GM18520 (cell line): ENCODE results near the gene ZBTB9.

ENCODE experiments used
- ATAC-seq: cut with Tn5 transposase; IDR thresholded peaks from one replicate; pipeline ENCODE4 v1.9.1; 2021; ENCODE audit not compliant: unreplicated experiment

ZBTB9 gene

DNA sequence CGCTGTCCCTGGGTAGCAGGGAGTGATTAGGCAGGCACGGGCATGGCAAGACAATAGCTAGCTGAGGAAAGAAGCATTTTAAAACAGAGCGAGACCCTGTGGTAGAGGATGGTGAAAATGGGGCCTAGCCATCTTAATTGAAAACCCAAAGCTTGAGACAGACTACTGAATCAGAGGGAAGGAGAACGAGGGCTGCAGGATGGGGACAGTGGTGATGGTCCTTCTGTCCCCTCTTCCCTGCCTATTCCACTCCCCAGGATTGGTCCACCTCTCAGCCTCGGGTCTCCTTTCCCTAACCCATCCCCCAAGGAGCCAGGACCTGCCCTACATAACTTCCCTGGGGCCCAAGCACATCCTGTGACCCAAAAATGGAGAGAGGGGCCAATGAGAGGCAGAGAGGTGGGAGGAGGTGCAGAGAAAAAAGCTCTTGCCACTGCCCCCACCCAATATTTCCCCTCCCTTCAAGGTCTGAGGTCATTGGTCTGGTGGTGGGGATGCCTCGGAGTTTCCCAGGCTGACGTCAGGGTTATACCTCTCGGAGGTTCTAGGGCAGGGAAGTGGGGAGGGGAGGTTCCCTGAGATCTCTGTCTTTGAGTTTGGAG, 35.6 kb upstream of the ZBTB9 start:
- ATAC-seq: no peak

DNA sequence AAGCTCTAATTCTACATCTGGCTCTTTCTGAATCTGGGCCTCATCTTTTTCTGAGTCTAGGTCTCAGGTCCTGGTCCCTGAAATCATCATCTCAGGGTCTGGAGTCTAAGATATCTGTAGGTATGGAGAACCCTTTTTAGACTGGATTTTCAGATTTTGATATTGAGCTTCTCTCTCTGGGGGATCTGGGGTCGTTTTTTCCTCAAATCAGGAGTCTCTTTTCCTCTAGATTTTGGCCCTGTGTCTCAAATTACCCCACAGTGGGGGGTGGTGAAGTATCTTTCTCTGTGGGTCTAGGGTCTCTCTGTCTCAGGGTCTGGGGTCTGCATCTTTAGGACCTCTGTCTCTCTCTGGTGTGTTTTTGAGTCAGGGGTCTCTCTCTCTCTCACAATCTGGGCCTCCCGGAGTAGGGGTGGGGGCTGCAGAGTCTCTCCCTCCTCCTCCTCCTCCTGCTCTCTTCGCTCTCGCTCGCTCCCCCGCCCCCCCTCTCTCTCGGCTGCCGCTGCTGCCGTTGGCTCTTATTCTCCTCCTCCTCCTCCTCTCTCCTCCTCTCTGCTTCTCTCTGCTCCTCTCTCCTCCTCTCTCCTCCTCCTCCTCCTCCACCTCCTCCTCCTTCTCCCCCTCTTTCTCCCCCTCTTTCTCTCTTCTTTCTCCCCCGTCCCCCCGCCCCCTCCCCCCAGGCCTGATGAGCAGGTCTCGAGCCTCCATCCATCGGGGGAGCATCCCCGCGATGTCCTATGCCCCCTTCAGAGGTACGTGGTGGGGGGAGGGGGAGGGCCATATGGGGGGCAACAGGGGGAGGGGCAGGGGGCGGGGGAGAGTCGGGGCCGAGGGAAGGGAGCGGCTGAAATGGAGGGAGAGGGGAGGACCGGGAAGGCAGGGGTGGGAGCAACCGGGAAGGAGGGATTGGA, 34.5 kb upstream of the ZBTB9 start, which contains the start of gene SYNGAP1:
Gene SYNGAP1, plus strand, starts transcription at position 486 of the 911 bp plus-strand sequence. Its CDS starts 200 bp downstream, at position 686.
- ATAC-seq: no peak

DNA sequence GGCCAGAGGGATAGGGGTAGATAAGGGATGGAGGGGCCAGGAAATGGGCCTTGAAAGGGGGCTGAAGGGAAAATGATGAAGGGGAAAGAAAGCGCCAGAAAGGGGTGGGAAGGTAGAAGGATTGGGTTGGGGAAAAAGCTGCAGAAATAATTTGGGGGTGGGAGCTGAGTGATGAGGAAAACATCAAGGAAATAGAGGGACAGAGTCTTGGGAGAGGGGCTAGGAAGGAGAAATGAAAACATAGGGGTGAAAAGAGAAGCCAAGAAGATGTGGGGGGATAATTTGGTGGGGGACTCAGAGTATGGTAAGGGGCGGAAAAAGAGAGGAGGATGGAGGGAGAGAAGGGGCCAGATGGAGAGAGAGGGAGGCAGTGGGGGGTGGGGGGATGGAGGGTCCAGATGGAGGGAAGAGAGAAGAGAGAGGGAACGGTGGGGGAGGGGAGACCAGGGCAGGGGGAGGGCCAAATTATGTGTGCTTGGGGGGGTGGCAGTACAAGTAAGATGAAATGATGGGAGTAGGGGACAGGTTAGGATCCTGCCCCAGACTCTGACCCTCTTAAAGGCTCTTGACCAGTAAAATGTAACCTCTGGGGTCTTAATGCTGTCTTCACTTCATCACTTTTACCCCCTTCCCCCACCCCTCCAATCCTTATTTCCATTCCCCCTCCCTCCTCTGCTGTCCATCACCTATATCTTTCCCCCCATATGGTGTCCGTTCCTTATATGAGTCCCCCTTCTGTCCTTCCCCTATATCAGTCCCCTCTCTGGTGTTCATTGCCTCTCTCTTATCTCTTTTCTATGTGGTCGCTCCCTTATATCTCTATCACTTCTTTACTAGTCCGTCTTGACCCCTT, 33.7 kb upstream of the ZBTB9 start:
- ATAC-seq: no peak

DNA sequence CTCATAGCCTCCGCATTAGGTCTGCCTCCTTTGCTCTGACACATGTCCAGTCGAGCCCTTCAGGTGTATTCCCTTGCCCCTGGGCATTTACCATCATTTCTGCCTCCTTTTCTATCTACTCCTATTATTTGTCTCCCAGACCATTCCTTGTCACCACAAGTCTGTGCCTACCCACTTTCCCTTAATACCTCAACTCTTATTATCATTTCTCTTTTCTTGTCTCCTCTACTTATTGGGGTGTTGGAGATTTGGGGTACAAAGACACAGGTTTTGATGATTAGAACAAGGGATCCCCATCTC, 33.1 kb upstream of the ZBTB9 start:
- ATAC-seq: no peak

DNA sequence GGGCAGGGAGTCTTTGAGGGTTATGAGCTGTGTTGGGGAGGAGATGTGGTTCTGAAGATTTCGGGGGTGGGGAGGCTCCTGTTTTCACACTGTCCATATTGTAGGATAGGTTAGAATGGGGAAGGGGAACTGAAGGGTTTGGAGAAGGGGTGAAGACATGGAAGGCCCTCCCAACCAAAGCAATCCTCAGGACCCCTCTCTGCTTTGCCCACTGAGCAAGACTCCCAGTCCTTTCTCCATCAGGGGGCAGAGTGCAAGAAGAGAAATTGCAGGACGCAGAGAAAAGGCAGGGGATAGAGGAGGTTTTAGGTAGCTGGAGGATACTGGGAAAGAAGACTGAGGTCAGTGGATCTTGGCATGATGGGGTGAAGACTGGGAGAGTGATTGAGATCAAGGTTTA, 30.6 kb upstream of the ZBTB9 start:
- no peak for ATAC-seq

DNA sequence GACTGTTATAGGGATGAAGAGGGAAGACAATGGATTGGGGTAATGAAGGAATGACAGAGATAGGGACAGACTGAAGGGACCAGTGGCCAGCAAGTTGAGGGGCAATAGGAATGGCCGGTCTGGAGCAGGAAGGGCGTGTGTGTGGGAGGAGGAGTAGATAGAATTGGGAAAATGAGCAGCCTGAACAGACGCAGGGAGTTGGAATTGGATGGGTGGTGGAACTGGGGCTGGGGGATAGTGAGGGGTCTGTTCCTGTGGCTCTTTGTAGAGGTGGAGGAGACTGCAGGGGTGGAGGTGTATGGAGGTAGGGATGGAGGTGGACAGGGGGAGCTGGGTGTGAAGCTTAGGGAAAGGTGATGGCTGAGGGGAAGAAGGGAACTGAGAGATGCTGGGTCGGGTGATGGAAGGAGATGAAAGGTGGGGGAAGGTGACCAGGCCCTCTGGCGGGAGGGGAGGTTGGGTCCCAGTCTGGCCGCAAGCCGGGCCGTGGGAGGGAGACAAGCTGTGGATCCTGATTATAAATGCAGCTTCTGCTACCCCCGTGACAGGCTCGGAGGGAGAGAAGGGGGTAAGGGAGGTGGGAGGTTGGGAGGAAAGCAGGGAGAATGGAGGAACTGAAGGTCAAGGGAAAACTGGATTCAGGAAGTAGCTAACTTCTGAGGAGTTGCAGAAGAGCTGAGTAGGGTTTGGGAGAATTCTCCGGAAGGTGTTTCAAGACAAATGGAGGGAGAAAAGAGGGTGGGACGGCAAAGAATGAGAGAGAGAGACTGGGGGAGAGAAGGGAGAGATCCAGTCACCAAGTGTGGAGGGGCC, 29.3 kb upstream of the ZBTB9 start:
- no peak for ATAC-seq

DNA sequence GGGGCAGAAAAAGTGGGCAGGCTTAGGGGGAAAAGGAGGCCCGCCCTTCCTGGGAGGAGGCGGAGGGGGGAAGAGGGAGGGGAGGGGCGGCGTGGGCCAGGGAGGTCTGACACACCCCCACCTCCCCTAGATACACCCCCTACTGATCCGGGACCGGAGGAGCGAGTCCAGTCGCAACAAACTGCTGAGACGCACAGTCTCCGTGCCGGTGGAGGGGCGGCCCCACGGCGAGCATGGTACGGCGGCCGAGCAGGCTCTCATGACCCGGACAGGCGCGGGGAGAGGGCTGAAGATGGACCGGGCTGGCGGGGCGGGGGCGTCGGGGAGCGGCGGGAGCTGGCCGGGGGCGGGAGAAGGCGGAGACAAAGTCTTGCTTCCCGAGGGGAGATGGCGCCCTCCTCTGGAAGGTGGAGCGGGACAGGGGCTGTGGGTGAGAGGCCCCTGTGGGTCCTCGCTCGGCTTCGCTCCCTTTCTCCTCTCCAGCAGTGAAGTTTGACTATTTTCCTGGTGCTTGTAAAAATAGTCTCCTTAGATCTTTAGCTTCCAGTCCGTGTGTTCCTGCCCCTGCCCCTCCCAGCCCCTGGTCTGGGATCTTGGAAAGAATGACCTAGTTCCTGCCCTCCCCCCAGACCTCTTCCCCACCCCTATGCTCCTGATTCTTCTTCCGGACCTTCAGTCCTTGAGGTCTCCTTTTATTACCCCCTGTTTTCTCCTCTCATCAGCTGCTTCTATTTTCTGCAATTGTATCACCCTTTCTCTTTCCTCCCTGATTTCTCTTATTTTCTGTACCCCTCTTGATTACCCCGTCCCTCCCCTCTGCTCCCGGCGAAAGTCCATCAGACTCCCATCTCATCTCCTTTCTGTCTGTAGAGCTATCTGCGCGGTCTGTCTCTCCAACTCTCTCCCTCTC, 28.5 kb upstream of the ZBTB9 start:
- no peak for ATAC-seq

DNA sequence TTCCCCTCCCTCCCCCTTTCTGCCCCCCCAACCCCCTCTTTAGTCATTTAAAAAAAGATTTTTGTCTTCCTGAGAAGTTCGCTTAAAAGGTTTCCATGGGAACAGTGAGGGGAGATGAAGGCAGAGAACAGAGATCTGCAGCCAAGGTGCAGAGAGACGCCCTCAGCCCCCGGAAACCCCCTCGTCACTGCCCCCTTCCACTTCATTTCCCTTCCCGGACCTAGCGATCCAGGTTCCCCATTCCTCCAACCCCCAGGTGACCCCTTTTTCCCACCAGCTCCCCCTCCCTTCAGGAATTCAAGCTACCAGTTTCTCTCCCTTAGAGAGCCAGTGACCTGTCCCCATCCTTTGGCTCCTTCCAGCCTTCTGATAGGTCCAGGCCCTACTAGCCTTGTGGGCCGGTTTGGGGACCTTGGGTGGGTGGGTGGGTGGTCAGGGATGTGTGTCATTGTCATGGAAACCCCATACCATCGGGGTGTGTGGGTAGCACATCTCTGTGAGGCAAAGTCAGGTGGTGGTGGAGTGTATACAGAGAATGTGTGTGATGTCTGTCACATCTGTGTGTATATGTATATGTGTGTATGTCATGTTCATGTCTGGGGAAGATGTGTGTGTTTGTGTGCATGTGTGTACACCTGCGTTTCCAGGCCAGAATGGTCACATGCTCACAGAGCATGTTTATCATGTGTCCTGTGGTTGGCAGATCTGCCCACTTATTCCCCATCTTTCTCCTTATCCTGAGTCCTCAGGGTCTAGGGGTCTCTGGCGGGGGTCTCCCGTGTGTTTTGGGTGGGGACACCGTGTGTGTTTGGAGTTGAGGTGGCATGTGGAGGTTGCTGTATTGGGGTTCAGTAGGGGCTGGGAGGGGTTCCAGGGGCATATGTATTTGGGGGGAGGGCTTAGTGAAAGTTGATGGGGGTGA, 27.5 kb upstream of the ZBTB9 start:
- ATAC-seq: no peak

DNA sequence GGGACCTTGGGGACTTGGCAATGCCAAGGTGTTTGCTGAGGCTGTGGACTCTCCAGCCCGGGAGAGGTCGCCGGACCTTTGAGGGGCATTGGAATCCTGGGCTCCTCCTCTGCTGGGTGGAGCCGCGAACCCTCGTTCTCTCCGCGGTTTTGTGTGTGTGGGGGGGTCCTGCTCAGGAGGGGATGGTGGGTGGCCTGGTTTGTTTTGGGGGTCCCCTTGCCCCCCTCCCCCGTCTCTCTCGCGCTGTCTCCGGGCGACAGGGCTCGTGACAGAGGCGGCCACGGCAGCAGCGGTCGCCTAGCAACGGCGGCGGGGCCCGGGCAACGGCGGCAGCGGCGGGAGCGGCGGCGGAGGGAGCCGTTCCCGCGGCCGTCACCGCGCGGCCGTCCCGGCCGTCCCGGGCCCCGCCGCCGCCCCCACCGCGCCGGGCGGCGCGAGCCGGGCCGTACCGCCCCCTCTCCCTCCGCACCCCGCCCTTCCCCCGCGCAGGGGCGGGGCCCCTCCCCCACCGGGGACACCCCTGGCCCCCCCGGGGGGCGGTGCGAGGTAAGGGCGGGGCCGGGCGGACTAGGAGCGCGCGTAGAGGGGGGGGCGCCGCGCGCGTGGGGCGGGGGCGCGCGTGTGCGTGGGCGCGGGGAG, 26.7 kb upstream of the ZBTB9 start:
- ATAC-seq: no peak

DNA sequence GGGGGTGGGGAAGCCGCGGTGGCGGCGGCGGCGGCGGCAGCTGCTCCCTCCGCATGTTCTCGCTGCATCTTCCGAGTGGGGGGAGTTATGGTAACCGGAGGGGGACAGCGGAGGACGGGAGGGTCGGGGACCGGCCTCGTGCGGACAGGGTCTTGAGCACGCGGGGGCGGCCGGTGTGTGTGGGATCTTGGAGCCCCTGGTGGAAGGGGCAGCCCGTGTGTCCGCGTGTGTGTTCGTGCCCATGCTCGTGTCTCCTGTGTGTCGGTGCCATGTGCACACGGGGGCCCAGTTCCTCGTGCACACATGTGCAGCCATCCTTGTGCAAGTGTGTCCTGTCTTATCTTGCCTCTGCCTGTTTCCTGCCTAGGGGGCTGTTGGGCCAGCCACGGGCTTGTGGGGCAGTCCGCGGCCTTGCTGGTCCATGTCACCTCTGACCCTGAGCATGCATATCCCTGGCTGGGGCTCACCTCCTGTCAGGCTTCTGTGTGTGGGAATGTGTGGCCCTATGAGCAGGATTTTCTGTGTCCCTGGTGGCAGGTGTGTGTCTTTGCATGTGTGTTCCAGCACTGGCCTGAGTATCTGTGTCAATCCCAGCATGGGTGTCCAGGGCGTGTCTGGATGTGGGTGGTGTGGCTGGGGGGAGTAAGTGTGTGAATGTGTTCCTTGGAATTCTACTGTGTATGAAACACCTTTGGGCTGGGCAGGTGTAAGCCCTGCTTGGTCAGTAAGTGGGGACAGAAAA, 26.0 kb upstream of the ZBTB9 start:
- ATAC-seq: no peak

DNA sequence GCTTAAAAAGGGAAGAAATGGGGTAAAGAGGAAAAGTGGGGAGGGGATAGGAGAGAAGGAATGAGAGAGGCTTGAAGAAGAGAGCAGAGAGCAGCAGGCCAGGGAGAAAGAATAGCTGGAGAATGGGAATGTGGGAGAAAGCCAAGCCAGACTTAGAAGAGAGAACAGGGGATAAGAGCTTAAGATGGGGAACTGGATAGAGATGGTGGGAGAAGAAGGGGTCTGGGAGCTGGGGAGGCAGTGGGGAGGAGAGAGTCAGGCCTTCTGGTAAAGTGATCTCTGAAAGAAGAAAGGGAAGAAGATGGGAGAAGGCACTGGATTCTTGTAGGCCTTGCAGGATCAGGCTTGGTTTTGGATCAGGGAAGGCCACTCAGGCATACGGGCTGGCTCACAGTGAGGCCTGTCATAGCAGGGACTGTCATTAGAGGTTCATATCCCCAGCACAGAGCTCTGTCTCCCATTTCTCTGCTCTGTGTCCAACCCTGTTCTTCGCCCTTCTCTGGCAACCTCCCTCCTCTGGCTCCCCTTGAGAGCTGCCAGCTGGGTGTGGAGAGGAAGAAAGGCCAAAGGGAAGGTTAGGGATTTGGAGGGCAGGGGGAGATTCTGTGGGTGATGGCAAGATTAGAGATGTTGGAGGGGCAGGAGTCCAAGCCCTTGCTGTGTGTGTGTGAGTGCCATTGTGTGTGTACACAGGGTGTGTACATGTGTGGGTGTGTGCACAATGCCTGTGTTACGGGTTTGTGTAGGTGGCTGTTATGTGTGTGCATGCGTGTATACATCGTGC, 25.2 kb upstream of the ZBTB9 start:
- no peak for ATAC-seq

DNA sequence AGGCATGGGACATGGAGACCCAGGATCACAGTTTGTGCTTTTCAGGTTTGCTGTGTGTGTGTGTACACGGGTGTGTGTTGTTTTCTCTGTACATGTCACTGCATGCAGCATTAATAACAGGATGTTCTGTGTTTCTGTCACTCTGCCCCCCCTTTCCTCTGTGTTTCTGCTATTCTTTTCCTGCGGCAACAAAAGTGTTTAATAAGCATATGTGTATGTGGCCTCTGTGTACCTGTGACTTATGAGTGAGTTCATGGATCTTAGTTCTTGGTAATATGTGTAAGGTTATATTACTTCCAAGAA, 24.7 kb upstream of the ZBTB9 start:
- ATAC-seq: no peak

DNA sequence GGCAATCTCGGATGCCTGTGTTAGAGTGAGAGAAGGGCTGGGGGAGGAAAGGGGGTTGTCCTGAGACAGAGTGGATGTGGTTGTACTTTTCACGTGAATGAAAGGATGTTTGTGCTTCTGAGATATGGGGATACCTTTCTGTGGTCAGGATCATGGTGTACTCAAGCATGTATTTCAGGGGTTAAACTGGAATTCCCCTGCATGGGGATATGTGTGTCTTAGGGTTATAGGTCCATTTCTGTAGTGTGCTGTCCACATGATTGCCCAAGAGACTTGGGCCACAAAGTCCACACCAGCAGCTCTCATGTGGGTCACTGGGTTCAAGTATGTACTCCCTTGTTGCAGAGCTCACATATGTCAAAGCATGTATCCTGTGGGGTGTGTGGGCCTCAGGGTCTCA, 24.0 kb upstream of the ZBTB9 start:
- ATAC-seq: no peak

DNA sequence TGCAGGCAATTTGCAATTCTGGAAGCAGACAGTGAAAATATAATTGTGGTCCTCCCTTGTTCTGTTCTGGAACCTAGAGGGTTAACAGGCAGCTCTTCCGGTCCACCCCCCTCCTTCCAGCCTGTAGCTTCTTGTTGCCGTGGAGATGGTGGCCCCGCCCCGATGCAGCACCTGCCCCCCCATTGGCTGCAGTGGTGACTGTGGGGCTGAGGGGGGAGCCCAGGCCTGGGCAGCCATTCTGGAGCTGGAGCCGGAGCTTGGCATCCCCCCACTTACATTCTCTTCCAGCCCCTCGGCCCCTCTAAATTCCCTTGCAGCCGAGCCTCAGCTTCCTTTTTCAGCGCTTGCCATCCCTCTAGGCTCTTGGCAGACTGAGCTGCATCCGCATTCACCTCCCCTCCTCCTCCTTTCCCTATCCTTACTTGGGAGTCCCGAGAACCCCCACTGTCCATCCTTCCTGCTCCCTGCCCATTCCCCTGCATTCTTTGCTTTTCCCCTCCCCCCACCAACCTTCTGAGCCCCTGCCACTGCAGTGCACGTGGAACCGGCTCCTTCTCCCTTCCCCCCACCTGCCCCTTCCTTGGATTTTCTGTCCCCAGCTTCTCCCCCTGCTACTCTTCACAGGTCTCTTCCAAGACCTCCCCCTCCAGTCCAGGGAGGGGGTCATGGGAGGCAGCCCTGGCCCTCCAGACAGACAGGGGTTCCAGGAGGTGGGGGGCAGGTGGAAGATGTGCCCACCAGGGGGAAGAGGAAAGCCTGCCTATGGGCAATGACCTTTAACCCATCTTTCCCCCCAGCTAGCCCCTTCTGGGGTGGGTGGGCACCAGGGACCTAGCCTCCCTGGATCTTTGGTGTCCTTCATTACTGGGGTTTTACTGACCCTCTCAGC, 23.1 kb upstream of the ZBTB9 start:
- ATAC-seq: no peak

DNA sequence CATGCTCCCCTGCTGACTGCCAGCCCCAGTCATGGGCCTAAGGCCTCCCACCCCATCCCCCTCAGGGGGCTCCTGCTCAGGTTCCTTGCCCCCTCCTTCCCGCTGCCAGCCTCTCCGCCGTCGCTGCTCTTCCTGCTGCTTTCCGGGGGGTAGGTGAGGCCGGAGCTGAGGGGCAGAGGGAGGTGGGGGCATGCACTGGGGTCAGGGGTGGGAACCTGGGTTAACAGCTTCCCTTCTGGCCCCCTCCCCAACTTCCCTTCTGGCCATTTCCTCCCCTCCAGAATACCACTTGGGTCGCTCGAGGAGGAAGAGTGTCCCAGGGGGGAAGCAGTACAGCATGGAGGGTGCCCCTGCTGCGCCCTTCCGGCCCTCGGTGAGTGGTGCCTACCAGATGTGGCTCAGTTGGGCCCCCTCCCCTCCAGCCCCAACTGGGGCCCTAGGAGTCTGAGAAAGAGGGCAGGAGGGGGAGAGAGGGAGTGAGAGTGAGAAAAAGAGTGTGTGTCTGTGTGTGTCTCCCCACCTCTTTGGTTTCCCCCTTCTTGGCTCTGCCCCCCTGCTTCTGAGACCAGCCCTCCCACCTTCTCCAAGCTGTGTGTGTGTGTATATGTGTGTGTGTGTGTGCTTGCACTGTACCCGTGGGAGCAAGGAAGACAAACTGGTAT, 22.4 kb upstream of the ZBTB9 start:
- no peak for ATAC-seq

DNA sequence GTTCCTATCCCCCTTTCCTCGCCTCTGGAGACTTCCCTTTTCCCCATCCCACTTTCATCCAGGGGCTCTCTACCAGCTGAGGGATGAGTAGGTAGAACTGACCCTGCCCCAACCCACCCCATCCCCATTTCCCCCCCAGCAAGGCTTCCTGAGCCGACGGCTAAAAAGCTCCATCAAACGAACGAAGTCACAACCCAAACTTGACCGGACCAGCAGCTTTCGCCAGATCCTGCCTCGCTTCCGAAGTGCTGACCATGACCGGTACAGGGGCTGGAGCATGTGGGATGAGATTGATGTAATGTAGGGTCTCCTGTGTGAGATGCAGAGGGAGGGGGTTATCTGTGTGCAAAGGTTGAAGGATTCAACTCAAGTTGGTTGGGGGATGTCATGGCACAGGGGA, 21.8 kb upstream of the ZBTB9 start:
- ATAC-seq: no peak
